ENCODE results near the gene SMAD3. TPM values are rescaled to one million over a fixed set of nuclear protein-coding genes. Genes with fewer than 3 reads are reported as not detected.

Gene SMAD3
- total RNA-seq, 2 donors from 2014 or later = 19.7 to 52.4 TPM

GRCh38 chr15:67110361-67110781, 45.0 kb downstream of the SMAD3 start:
- DNase-seq (no peak), ATAC-seq (no peak)
- Histone ChIP-seq H3K27ac (peak overlapping the region; percentile 45 to 90 (median 86)), H3K9me3 (no peaks in the 10 kb centered on the region), H3K4me3 (no peak overlapping the region), H3K36me3 (replicated peaks in 1 of 2; ENCODE audit: insufficient read depth in 1 of 2, low read depth in 2 of 2) (no peaks in the 10 kb centered on the region), H3K4me1 (peaks cover 58% of the 10 kb centered on the region), H3K27me3 (no peaks in the 10 kb centered on the region)
- no peak for TF ChIP-seq POLR2A (IDR thresholded peaks at IDR 0.05)
- no peak for TF ChIP-seq CTCF (IDR thresholded peaks at IDR 0.05)
- intact Hi-C loops (cut with DNase I) = no loop called here
- 90 to 96% methylated on average over 5 of the region's 5 CpGs for WGBS, 2 donors

- H3K27me3 ChIP-seq = no peaks in the 10 kb centered on the region
- no peak for DNase-seq
- no peak for TF ChIP-seq CTCF (IDR thresholded peaks at IDR 0.05)
- peak overlapping the region in 3 of 4 donors; percentile 86 to 90 (median 87) for H3K27ac ChIP-seq
- H3K36me3 ChIP-seq (replicated peaks in 1 of 2; ENCODE audit: insufficient read depth in 1 of 2, low read depth in 2 of 2) = no peaks in the 10 kb centered on the region
- intact Hi-C loops (cut with DNase I) = no loop called here
- WGBS, 2 donors = 81 to 86% methylated on average over 2 of the region's 2 CpGs
- H3K4me3 ChIP-seq = no peak overlapping the region
- no peak for ATAC-seq
- peaks cover 57% of the 10 kb centered on the region for H3K4me1 ChIP-seq
- no peaks in the 10 kb centered on the region for H3K9me3 ChIP-seq
Observed at GRCh38 chr15:67110958-67111864, 45.8 kb downstream of the SMAD3 start.

GRCh38 chr15:67114046-67114445, 48.6 kb downstream of the SMAD3 start:
- no peaks in the 10 kb centered on the region for H3K27me3 ChIP-seq
- DNase-seq (no peak), ATAC-seq (no peak)
- TF ChIP-seq CTCF (IDR thresholded peaks at IDR 0.05) = no peak
- no peak for TF ChIP-seq POLR2A (IDR thresholded peaks at IDR 0.05)
- H3K4me3 ChIP-seq = no peak overlapping the region
- peaks cover 50% of the 10 kb centered on the region for H3K4me1 ChIP-seq
- WGBS, 2 donors = 93 to 95% methylated on average over 7 to 8 of the region's 8 CpGs
- intact Hi-C loops (cut with DNase I) = no loop called here
- H3K36me3 ChIP-seq (replicated peaks in 1 of 2; ENCODE audit: insufficient read depth in 1 of 2, low read depth in 2 of 2) = no peaks in the 10 kb centered on the region
- peak overlapping the region in 3 of 4 donors; percentile 3 to 40 (median 36) for H3K27ac ChIP-seq
- no peaks in the 10 kb centered on the region for H3K9me3 ChIP-seq

GRCh38 chr15:67114846-67115585, 49.6 kb downstream of the SMAD3 start:
- H3K4me1 ChIP-seq = peaks cover 50% of the 10 kb centered on the region
- H3K27me3 ChIP-seq = no peaks in the 10 kb centered on the region
- intact Hi-C loops (cut with DNase I) = no loop called here
- peak overlapping the region; percentile 25 to 40 (median 33) for H3K27ac ChIP-seq
- TF ChIP-seq POLR2A (IDR thresholded peaks at IDR 0.05) (no peak), CTCF (IDR thresholded peaks at IDR 0.05) (no peak)
- WGBS, 2 donors = 39 to 40% methylated on average over 6 of the region's 6 CpGs
- H3K36me3 ChIP-seq (replicated peaks in 1 of 2; ENCODE audit: insufficient read depth in 1 of 2, low read depth in 2 of 2) = no peaks in the 10 kb centered on the region
- H3K9me3 ChIP-seq = no peaks in the 10 kb centered on the region
- ATAC-seq = peak; percentile 35
- no peak overlapping the region for H3K4me3 ChIP-seq
- DNase-seq = no peak

All from body of pancreas (tissue), 4 donors.